ENCODE measurements around the gene VASP.

- TF ChIP-seq HIVEP1 (CRISPR knock-in tag; IDR thresholded peaks at IDR 0.05) (no peak), CTCF (IDR thresholded peaks at IDR 0.05 in 2 of 3, conservative IDR thresholded peaks at IDR 0.05 in 1 of 3; ENCODE audit: insufficient read depth in 2 of 3, low read depth in 1 of 3, low read length in 3 of 3) (no peak), EZH2 (IDR thresholded peaks at IDR 0.05; ENCODE audit: borderline replicate concordance, low read depth, low read length) (no peak), MYNN (IDR thresholded peaks at IDR 0.05) (no peak), MYNN (CRISPR knock-in tag; IDR thresholded peaks at IDR 0.05) (no peak), MAFG (tag; conservative IDR thresholded peaks at IDR 0.05) (no peak)
Observed at GRCh38 chr19:45494261-45494916, 12.9 kb upstream of the VASP start.

Data from K562 (cell line).